HG03521 (cell line): ENCODE measurements around the gene COL24A1.
"Not testable (repeated sequence)": the region's sequence is repeated elsewhere in the genome, so short reads cannot be mapped to it uniquely, and the experiment has no call there.

ENCODE experiments used
- ATAC-seq: cut with Tn5 transposase; IDR thresholded peaks from one replicate; pipeline ENCODE4 v1.9.1; 2021; ENCODE audit warnings: mild to moderate bottlenecking, moderate library complexity; ENCODE audit not compliant: unreplicated experiment

Gene COL24A1

GRCh38 chr1:85824066-85824840 is 332.3 kb downstream of the COL24A1 start:
- ATAC-seq = no peak

- ATAC-seq = no peak
Measured at GRCh38 chr1:85822696-85823095, 333.9 kb downstream of the COL24A1 start.

GRCh38 chr1:85818371-85818770 is 338.2 kb downstream of the COL24A1 start:
- ATAC-seq = no peak

GRCh38 chr1:85816606-85817005 is 340.0 kb downstream of the COL24A1 start:
- ATAC-seq = no peak

- ATAC-seq = no peak
Measured at GRCh38 chr1:85815906-85816305, 340.7 kb downstream of the COL24A1 start.

- ATAC-seq = no peak
Measured at GRCh38 chr1:85806236-85806965, 350.2 kb downstream of the COL24A1 start.

- no peak for ATAC-seq
Measured at GRCh38 chr1:85801520-85801919, 355.1 kb downstream of the COL24A1 start.

GRCh38 chr1:85799737-85800136 is 356.8 kb downstream of the COL24A1 start:
- ATAC-seq = no peak

GRCh38 chr1:85798419-85798818 is 358.2 kb downstream of the COL24A1 start:
- no peak for ATAC-seq

GRCh38 chr1:85777021-85777420 is 379.6 kb downstream of the COL24A1 start:
- not testable (repeated sequence) for ATAC-seq

- ATAC-seq = no peak
Measured at GRCh38 chr1:85762804-85763203, 393.8 kb downstream of the COL24A1 start.

GRCh38 chr1:85756864-85757263 is 399.7 kb downstream of the COL24A1 start:
- ATAC-seq = no peak

- no peak for ATAC-seq
Measured at GRCh38 chr1:85748120-85748519, 408.5 kb downstream of the COL24A1 start.

- ATAC-seq = no peak
Measured at GRCh38 chr1:85746777-85747176, 409.8 kb downstream of the COL24A1 start.

GRCh38 chr1:85743814-85744213 is 412.8 kb downstream of the COL24A1 start:
- ATAC-seq = no peak

GRCh38 chr1:85734931-85735330 is 421.6 kb downstream of the COL24A1 start:
- no peak for ATAC-seq

- no peak for ATAC-seq
Measured at GRCh38 chr1:85718678-85719340, 437.8 kb downstream of the COL24A1 start.

GRCh38 chr1:85714418-85715114 is 442.0 kb downstream of the COL24A1 start:
- ATAC-seq = not testable (repeated sequence)

- no peak for ATAC-seq
Measured at GRCh38 chr1:85708829-85709227, 447.7 kb downstream of the COL24A1 start.

- peak; percentile 79 for ATAC-seq
Measured at GRCh38 chr1:85707990-85708828, 448.4 kb downstream of the COL24A1 start, which contains the start of gene ZNHIT6. TSS of gene ZNHIT6 (minus strand) at chr1:85708433. CDS start at chr1:85708284, 149 bp downstream.
